GM23248 (cell line): Measurements from ENCODE around the gene TSC22D1. TPM values are rescaled to one million over a fixed set of nuclear protein-coding genes. Genes with fewer than 3 reads are reported as not detected.

Experiments used
- DNase-seq: peaks from one replicate; pipeline ENCODE4 v3.0.0-alpha.2; 2015
- H2AFZ ChIP-seq: fragments of 200-600 bp; sonication (generic); 2 replicates; pipeline ENCODE4 v1.6.1; 2016; ENCODE audit warnings: antibody characterized with exemption
- H3F3A ChIP-seq: fragments of 200-600 bp; sonication (generic); 2 replicates; pipeline ENCODE4 v1.6.1; 2016; ENCODE audit warnings: mild to moderate bottlenecking, antibody characterized with exemption, mixed run types; ENCODE audit not compliant: insufficient read depth
- H3K27ac ChIP-seq: fragments of 200-600 bp; sonication (generic); 2 replicates; pipeline ENCODE4 v1.5.1; 2016; ENCODE audit warnings: mild to moderate bottlenecking
- H3K27me3 ChIP-seq: fragments of 200-600 bp; sonication (generic); replicated peaks from 2 replicates; pipeline ENCODE4 v1.6.1; 2016; ENCODE audit warnings: mild to moderate bottlenecking; ENCODE audit not compliant: insufficient read depth
- H3K36me3 ChIP-seq: fragments of 200-600 bp; sonication (generic); 2 replicates; pipeline ENCODE4 v1.6.1; 2016; ENCODE audit warnings: low read depth, mild to moderate bottlenecking
- H3K4me1 ChIP-seq: fragments of 200-600 bp; sonication (generic); 2 replicates; pipeline ENCODE4 v1.6.1; 2016; ENCODE audit warnings: mild to moderate bottlenecking; ENCODE audit not compliant: insufficient read depth
- H3K4me2 ChIP-seq: fragments of 200-600 bp; sonication (generic); one replicate; pipeline ENCODE4 v1.6.1; 2016; ENCODE audit warnings: mild to moderate bottlenecking; ENCODE audit not compliant: unreplicated experiment
- H3K4me3 ChIP-seq: fragments of 200-600 bp; sonication (generic); 2 replicates; pipeline ENCODE4 v1.5.1; 2016; ENCODE audit warnings: mild to moderate bottlenecking
- H3K79me2 ChIP-seq: fragments of 200-600 bp; sonication (generic); 2 replicates; pipeline ENCODE4 v1.6.1; 2016; ENCODE audit warnings: mild to moderate bottlenecking; ENCODE audit not compliant: insufficient read depth
- H3K9ac ChIP-seq: fragments of 200-600 bp; sonication (generic); 2 replicates; pipeline ENCODE4 v1.6.1; 2016; ENCODE audit warnings: mild to moderate bottlenecking
- H3K9me2 ChIP-seq: fragments of 200-600 bp; sonication (generic); 2 replicates; pipeline ENCODE4 v1.6.1; 2016; ENCODE audit warnings: mixed run types, mild to moderate bottlenecking, moderate library complexity; ENCODE audit not compliant: insufficient read depth
- H3K9me3 ChIP-seq: fragments of 200-600 bp; sonication (generic); one replicate; pipeline ENCODE4 v1.6.1; 2017; ENCODE audit warnings: low read depth
- H4K20me1 ChIP-seq: fragments of 200-600 bp; sonication (generic); 2 replicates; pipeline ENCODE4 v1.6.0; 2016; ENCODE audit not compliant: insufficient read depth
- EZH2 ChIP-seq: fragments of 200-600 bp; sonication (generic); IDR thresholded peaks from 2 replicates; pipeline ENCODE4 v1.6.1; 2018; ENCODE audit warnings: antibody characterized with exemption, mild to moderate bottlenecking; ENCODE audit not compliant: insufficient read depth, poor library complexity, severe bottlenecking
- EZH2phosphoT487 ChIP-seq: fragments of 200-600 bp; sonication (generic); IDR thresholded peaks from 2 replicates; pipeline ENCODE4 v1.6.1; 2018; ENCODE audit warnings: antibody characterized with exemption, moderate library complexity, mild to moderate bottlenecking, low read depth; ENCODE audit not compliant: insufficient read depth
- WGBS, 2 experiments: methylation state at CpG; one replicate each; pipeline ENCODE4 v1.1.6; 2015 to 2017; ENCODE audit warnings: low lambda C conversion rate in 2 of 2, low coverage in 1 of 2; ENCODE audit errors: missing lambda C conversion rate in 2 of 2; 5-methylcytosine and 5-hydroxymethylcytosine counted together
- in situ Hi-C: fragments of 300-500 bp; cut with MboI; formaldehyde crosslinking; loops from 2 replicates; pipeline ENCODE4 v1.15.0; 2020
- polyA plus RNA-seq: library from polyadenylated mRNA; unstranded; fragments of >200 nt; fragmentation: Nextera tagmentation; extraction: Ambion mirVana; gene quantifications from 2 replicates; pipeline ENCODE4 v1.2.1, GENCODE V29; 2016
- total RNA-seq: library from RNA; depleted of rRNA; stranded (reverse); fragments of >200 nt; shearing (Covaris generic); gene quantifications from 2 replicates; pipeline ENCODE4 v1.2.3, GENCODE V29; 2014

Gene TSC22D1
- total and polyA plus RNA-seq, 2 experiments from 2014 or later, result 31.3 to 60.6 TPM

GRCh38 chr13:44619651-44620050, 43.5 kb upstream of the TSC22D1 start:
- no peaks in the 10 kb centered on the region for H3K79me2 ChIP-seq
- no peaks in the 10 kb centered on the region for H3K27me3 ChIP-seq
- H3K27ac ChIP-seq, result no peak overlapping the region
- H3K4me3 ChIP-seq, result no peak overlapping the region
- in situ Hi-C loops, result loop anchor here (10.0 kb wide), 1 partner anchor 55 kb away; no protein-coding TSS in a partner anchor
- peak overlapping the region; percentile 6 for H3K4me2 ChIP-seq
- no peak overlapping the region for H3K9ac ChIP-seq
- DNase-seq, result no peak
- H3K9me3 ChIP-seq, result no peaks in the 10 kb centered on the region
- TF ChIP-seq EZH2 (no peak), EZH2phosphoT487 (no peak)
- H2AFZ ChIP-seq, result no peak overlapping the region
- H3K4me1 ChIP-seq, result peaks cover 10% of the 10 kb centered on the region
- no peaks in the 10 kb centered on the region for H3K36me3 ChIP-seq
- no peaks in the 10 kb centered on the region for H3K9me2 ChIP-seq
- no peaks in the 10 kb centered on the region for H4K20me1 ChIP-seq
- H3F3A ChIP-seq, result no peaks in the 10 kb centered on the region
- 96 to 100% methylated on average over 1 of the region's 1 CpG for WGBS, 2 experiments

DNA sequence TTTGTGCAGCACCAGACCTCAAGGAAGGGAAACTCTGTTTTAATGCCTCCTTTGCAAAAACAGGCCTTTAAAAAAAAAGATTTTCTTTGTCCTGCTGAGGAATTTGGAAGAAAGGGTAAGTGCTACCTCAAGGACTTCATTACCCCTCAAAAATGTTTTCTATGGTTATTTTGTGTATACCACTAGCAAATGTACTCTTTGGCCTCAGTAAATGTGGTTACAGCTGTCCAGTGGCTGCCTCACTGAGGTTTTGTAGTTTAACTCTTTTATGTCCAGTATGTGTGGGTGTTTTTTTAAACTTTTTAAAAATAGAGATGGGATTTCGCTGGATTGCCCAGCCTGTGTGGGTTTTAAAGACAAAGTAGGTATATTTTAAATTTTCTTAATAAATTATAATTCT, 42.2 kb upstream of the TSC22D1 start:
- in situ Hi-C loops, result no loop called here
- no peak overlapping the region for H3K9ac ChIP-seq

GRCh38 chr13:44617648-44618047, 41.5 kb upstream of the TSC22D1 start:
- Histone ChIP-seq H3K9me2 (no peaks in the 10 kb centered on the region), H3K4me3 (no peak overlapping the region), H2AFZ (no peak overlapping the region), H3K4me2 (no peak overlapping the region), H4K20me1 (no peaks in the 10 kb centered on the region), H3F3A (no peaks in the 10 kb centered on the region), H3K4me1 (peaks cover 10% of the 10 kb centered on the region), H3K27me3 (no peaks in the 10 kb centered on the region), H3K79me2 (no peaks in the 10 kb centered on the region), H3K9me3 (no peaks in the 10 kb centered on the region), H3K27ac (no peak overlapping the region), H3K36me3 (no peaks in the 10 kb centered on the region), H3K9ac (no peak overlapping the region)
- in situ Hi-C loops, result no loop called here
- TF ChIP-seq EZH2, result no peak
- TF ChIP-seq EZH2phosphoT487, result no peak
- no peak for DNase-seq
- WGBS, 2 experiments, result 84 to 90% methylated on average over 11 of the region's 11 CpGs

More for the DNA sequence above, 42.2 kb upstream of the TSC22D1 start:
- Histone ChIP-seq H3K4me2 (no peak overlapping the region), H3K9me2 (no peaks in the 10 kb centered on the region), H3K27ac (no peak overlapping the region), H3F3A (no peaks in the 10 kb centered on the region), H3K4me1 (peaks cover 10% of the 10 kb centered on the region), H3K27me3 (no peaks in the 10 kb centered on the region), H2AFZ (no peak overlapping the region), H3K4me3 (no peak overlapping the region), H3K36me3 (no peaks in the 10 kb centered on the region), H4K20me1 (no peaks in the 10 kb centered on the region), H3K79me2 (no peaks in the 10 kb centered on the region), H3K9me3 (no peaks in the 10 kb centered on the region)
- TF ChIP-seq EZH2 (no peak), EZH2phosphoT487 (no peak)
- no peak for DNase-seq
- 80 to 86% methylated on average over 1 of the region's 1 CpG for WGBS, 2 experiments

DNA sequence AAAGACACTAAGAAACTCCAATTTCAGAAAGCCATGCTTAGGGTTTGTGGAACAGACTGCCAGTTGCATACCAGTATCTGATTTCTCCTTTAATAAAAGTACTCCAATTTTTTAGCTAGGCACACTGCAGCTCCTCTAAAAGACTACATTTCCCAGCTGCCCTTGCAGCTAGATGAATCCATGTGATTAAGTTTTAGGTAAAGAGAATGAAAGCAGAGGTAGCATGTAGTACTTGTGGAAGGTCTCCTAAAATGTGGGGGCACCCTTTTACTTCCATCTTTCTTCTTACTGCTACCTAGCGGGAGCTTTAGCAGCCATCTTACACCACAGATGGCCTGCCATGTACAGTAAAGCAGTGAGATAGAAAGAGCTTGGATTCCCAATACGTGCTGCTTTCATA, 33.0 kb upstream of the TSC22D1 start:
- H3K4me1 ChIP-seq, result peaks cover 8% of the 10 kb centered on the region; the same call in 1 of the 2 replicates
- H3F3A ChIP-seq, result 0 out of 2 replicates have a peak, but pooled peaks cover 8% of the 10 kb centered on the region
- no peaks in the 10 kb centered on the region for H3K36me3 ChIP-seq
- no peak overlapping the region for H3K27ac ChIP-seq
- peaks cover 4% of the 10 kb centered on the region for H3K9me3 ChIP-seq
- TF ChIP-seq EZH2 (no peak), EZH2phosphoT487 (no peak)
- H3K9me2 ChIP-seq, result no peaks in the 10 kb centered on the region
- H2AFZ ChIP-seq, result no peak overlapping the region
- in situ Hi-C loops, result no loop called here
- H3K9ac ChIP-seq, result no peak overlapping the region
- H3K4me3 ChIP-seq, result no peak overlapping the region
- H3K27me3 ChIP-seq, result no peaks in the 10 kb centered on the region
- H4K20me1 ChIP-seq, result no peaks in the 10 kb centered on the region
- H3K4me2 ChIP-seq, result no peak overlapping the region
- DNase-seq, result no peak
- H3K79me2 ChIP-seq, result no peaks in the 10 kb centered on the region
- 71 to 75% methylated on average over 2 of the region's 2 CpGs for WGBS, 2 experiments

DNA sequence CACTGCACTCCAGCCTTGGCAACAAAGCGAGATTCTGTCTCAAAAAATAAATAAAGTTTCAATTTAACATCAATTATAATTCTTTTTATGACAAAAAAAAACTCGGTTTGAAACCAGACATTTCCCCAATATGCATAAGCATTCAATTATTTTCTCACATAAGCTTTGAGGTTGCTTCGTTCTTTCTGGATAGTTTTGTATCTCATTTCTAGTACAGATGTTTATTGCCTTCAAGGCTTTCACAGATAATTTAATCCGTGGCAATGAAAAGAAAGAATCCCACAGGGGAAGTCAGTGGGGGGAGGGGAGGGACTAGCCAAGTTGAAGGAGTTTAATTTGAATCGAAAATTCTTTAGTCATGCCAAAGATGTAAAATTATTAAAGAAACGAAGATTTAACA, 29.6 kb upstream of the TSC22D1 start:
- in situ Hi-C loops, result no loop called here
- H3K36me3 ChIP-seq, result no peaks in the 10 kb centered on the region
- TF ChIP-seq EZH2, result no peak
- TF ChIP-seq EZH2phosphoT487, result no peak
- H3K4me3 ChIP-seq, result no peak overlapping the region
- no peaks in the 10 kb centered on the region for H4K20me1 ChIP-seq
- H3K79me2 ChIP-seq, result no peaks in the 10 kb centered on the region
- H3F3A ChIP-seq, result 0 out of 2 replicates have a peak, but pooled peaks cover 8% of the 10 kb centered on the region
- peaks cover 1% of the 10 kb centered on the region for H3K9me3 ChIP-seq
- no peak for DNase-seq
- no peaks in the 10 kb centered on the region for H3K9me2 ChIP-seq
- H3K9ac ChIP-seq, result no peak overlapping the region
- peaks cover 8% of the 10 kb centered on the region; the same call in 1 of the 2 replicates for H3K4me1 ChIP-seq
- no peaks in the 10 kb centered on the region for H3K27me3 ChIP-seq
- no peak overlapping the region for H3K4me2 ChIP-seq
- H2AFZ ChIP-seq, result no peak overlapping the region
- 12 to 13% methylated on average over 6 of the region's 6 CpGs for WGBS, 2 experiments
- no peak overlapping the region for H3K27ac ChIP-seq
